ENCODE results near the gene MAEA. TPM values are rescaled to one million over a fixed set of nuclear protein-coding genes. Genes with fewer than 3 reads are reported as not detected.
A peak's percentile ranks its signal among the peaks of the same experiment; 100 is the strongest.

Gene MAEA
- total and polyA plus RNA-seq, 10 of the 15 experiments (the other 5 are each of a cell fraction or from before 2014, with no cell fraction given), result 3.6 to 67.1 (median 54.6) TPM

GRCh38 chr4:1365271-1366178, 75.8 kb downstream of the MAEA start:
- Histone ChIP-seq H3K27ac (ENCODE audit: control insufficient read depth, insufficient read depth) (no peak overlapping the region), H3K9ac (ENCODE audit: control insufficient read depth, insufficient read depth, low read length) (no peak overlapping the region), H3K79me2 (ENCODE audit: control insufficient read depth, insufficient read depth, low read length) (no peaks in the 10 kb centered on the region), H3K9me3 (replicated peaks; ENCODE audit: control insufficient read depth, insufficient read depth, low read length) (no peaks in the 10 kb centered on the region), H3K36me3 (ENCODE audit: control insufficient read depth in 2 of 2, insufficient read depth in 2 of 2, low read length in 1 of 2) (no peaks in the 10 kb centered on the region), H2AFZ (ENCODE audit: control insufficient read depth, low read depth, low read length) (no peak overlapping the region), H3K4me3 (no peak overlapping the region), H3K4me1 (ENCODE audit: control insufficient read depth, insufficient read depth, low read length) (no peaks in the 10 kb centered on the region), H3K4me2 (ENCODE audit: control insufficient read depth, insufficient read depth) (no peak overlapping the region), H3K27me3 (replicated peaks in 1 of 2; ENCODE audit: control insufficient read depth in 2 of 2, insufficient read depth in 2 of 2, low read length in 1 of 2) (no peaks in the 10 kb centered on the region), H4K20me1 (ENCODE audit: control insufficient read depth, insufficient read depth) (no peaks in the 10 kb centered on the region)
- ChIA-PET SMC1A (ENCODE audit: uncharacterized antibody, unreplicated experiment) (no interaction called here), POLR2A (no interaction called here), CTCF (interaction anchor here (0.5 kb wide), 1 partner anchor 444 kb away, joined by 3 read pairs; no protein-coding TSS in a partner anchor), RAD21 (ENCODE audit: unreplicated experiment) (no interaction called here)
- ATAC-seq (no peak; the same call in 2 of the 3 replicates), FAIRE-seq (no peak), DNase-seq (ENCODE audit: low read depth, low spot score) (no peak)
- TF ChIP-seq CTCF (IDR thresholded peaks at IDR 0.05 in 2 of 3, conservative IDR thresholded peaks at IDR 0.05 in 1 of 3; ENCODE audit: control insufficient read depth in 2 of 3, extremely low read depth in 1 of 3, insufficient read depth in 1 of 3, low read depth in 3 of 3, low read length in 3 of 3), result peak in 2 of 3 experiments; percentile 7 to 9; a peak in 1 of 6 replicates
- no peak for TF ChIP-seq SKIL (IDR thresholded peaks at IDR 0.05; ENCODE audit: low read depth, poor library complexity, severe bottlenecking)
- 77% methylated on average over 25 of the region's 25 CpGs for WGBS (ENCODE audit: insufficient coverage, insufficient replicate concordance, low lambda C conversion rate, missing lambda C conversion rate)
- intact Hi-C loops (cut with micrococcal nuclease; ENCODE audit: unreplicated experiment), result no loop called here
- BruUV-seq (replicated peaks), result no TSS peak
- in situ Hi-C loops (cut with MboI), result no loop called here

All from GM12878 (cell line).